Gastrocnemius medialis (tissue), 4 donors: ENCODE data around the gene ATRIP.

Experiments
- CTCF ChIP-seq, 5 experiments: fragments of 450-650 bp in 3 of 5; fragments of 200-600 bp in 2 of 5; sonication (generic) in 2 of 5; IDR thresholded peaks in 4 of 5; conservative IDR thresholded peaks in 1 of 5; 1 replicate in 4 of 5; 2 replicates in 1 of 5; pipeline ENCODE4 v1.5.1; 2016 to 2019; ENCODE audit warnings: antibody characterized with exemption in 5 of 5, mild to moderate bottlenecking in 3 of 5, moderate library complexity in 3 of 5
- POLR2A ChIP-seq, 2 donors: fragments of 450-650 bp; IDR thresholded peaks; one replicate each; pipeline ENCODE4 v1.6.1; 2017; ENCODE audit warnings: antibody characterized with exemption in 2 of 2, mild to moderate bottlenecking in 2 of 2, moderate library complexity in 2 of 2

GRCh38 chr3:48413611-48414010 lies 32.9 kb upstream of the ATRIP start:
- no peak for TF ChIP-seq CTCF (IDR thresholded peaks at IDR 0.05 in 4 of 5, conservative IDR thresholded peaks at IDR 0.05 in 1 of 5)
- TF ChIP-seq POLR2A (IDR thresholded peaks at IDR 0.05), result no peak
